BE2C (cell line): ENCODE measurements around the gene POLR2L.
A peak's percentile ranks its signal among the peaks of the same experiment; 100 is the strongest.

Experiments used
- DNase-seq: peaks from one replicate; pipeline ENCODE4 v3.0.0-alpha.2; 2020
- H3K27me3 ChIP-seq: fragments of 250-450 bp; sonication (Bioruptor Pico); 2 replicates; pipeline ENCODE4 v1.5.1; 2020; ENCODE audit warnings: mild to moderate bottlenecking
- H3K36me3 ChIP-seq: fragments of 250-450 bp; sonication (Bioruptor Pico); 2 replicates; pipeline ENCODE4 v1.5.1; 2020; ENCODE audit warnings: mild to moderate bottlenecking
- H3K4me1 ChIP-seq: fragments of 250-450 bp; sonication (Bioruptor Pico); 2 replicates; pipeline ENCODE4 v1.5.1; 2020
- H3K4me3 ChIP-seq: 2 replicates; pipeline ENCODE4 v1.5.1; 2011; ENCODE audit warnings: low read depth, low read length
- H3K9me3 ChIP-seq: fragments of 250-450 bp; sonication (Bioruptor Pico); 2 replicates; pipeline ENCODE4 v1.5.1; 2020
- CTCF ChIP-seq: IDR thresholded peaks from 2 replicates; pipeline ENCODE4 v1.5.1; 2012; ENCODE audit warnings: mild to moderate bottlenecking, low read depth, low read length

POLR2L gene

DNA sequence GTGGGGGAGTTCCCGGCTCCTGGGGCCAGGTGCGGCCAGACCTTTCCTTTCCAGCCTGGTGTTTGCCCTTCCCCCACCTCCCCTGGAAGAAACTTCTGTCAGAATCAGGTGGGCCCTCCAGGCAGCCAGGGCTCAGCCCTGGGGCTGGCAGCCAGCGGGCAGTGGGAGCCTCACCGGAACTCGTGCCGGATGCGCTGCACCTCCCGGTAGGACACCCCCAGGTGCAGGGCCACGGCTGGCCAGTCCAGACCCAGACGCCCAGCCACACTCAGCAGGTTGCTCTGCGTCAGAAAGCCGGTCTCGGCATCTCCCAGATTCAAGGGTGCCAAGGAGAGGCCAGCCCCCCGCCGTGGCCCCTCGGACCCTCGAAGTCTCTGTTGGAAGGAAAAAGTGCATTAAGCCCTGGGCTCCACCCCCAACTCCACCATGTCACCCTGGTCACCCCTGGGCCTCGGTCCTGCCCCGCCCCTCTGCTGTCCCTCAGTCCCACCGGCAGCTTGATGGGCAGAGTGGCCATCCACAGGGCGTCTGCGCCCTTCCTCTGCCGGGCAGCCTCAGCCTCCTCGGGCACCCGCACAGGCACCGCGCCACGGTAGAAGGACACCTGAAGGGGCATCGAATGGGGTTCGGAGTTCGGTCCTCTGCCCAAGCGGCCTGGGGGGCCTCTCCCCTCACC, 42.5 kb downstream of the POLR2L start:
- Histone ChIP-seq H3K4me1 (peaks cover 9% of the 10 kb centered on the region; the same call in 1 of the 2 replicates), H3K36me3 (no peaks in the 10 kb centered on the region; the same call in 1 of the 2 replicates), H3K9me3 (no peaks in the 10 kb centered on the region), H3K27me3 (no peaks in the 10 kb centered on the region), H3K4me3 (no peak overlapping the region)
- no peak for TF ChIP-seq CTCF
- no peak for DNase-seq

- Histone ChIP-seq H3K4me3 (peak within 1 kb of the TSS; percentile 77), H3K27me3 (no peaks in the 10 kb centered on the region), H3K9me3 (no peaks in the 10 kb centered on the region), H3K4me1 (peaks cover 5% of the 10 kb centered on the region; the same call in 1 of the 2 replicates), H3K36me3 (peaks cover 7% of the 10 kb centered on the region; the same call in 1 of the 2 replicates)
- TF ChIP-seq CTCF: peak; percentile 40
- peak; percentile 83 for DNase-seq
These were observed 44.1 kb downstream of the POLR2L start, which contains the start of gene SLC25A22 for GRCh38 chr11:798093-798713. SLC25A22 (minus strand) TSS chr11:798281; CDS start chr11:795006, 3,275 bp downstream.

- Histone ChIP-seq H3K36me3 (peaks cover 7% of the 10 kb centered on the region; the same call in 1 of the 2 replicates), H3K27me3 (no peaks in the 10 kb centered on the region), H3K4me3 (peak overlapping the region; percentile 77), H3K4me1 (peaks cover 5% of the 10 kb centered on the region; the same call in 1 of the 2 replicates), H3K9me3 (no peaks in the 10 kb centered on the region)
- no peak for TF ChIP-seq CTCF
- peak; percentile 73 for DNase-seq
These were observed 44.8 kb downstream of the POLR2L start for GRCh38 chr11:797296-798092.

- H3K4me1 ChIP-seq: peaks cover 5% of the 10 kb centered on the region; the same call in 1 of the 2 replicates
- H3K36me3 ChIP-seq: peaks cover 7% of the 10 kb centered on the region; the same call in 1 of the 2 replicates
- no peak for TF ChIP-seq CTCF
- peak overlapping the region; percentile 77 for H3K4me3 ChIP-seq
- H3K9me3 ChIP-seq: no peaks in the 10 kb centered on the region
- no peaks in the 10 kb centered on the region for H3K27me3 ChIP-seq
- DNase-seq: no peak
These were observed 45.6 kb downstream of the POLR2L start for GRCh38 chr11:796565-797295.

GRCh38 chr11:795634-796564, 46.4 kb downstream of the POLR2L start:
- Histone ChIP-seq H3K4me3 (peak overlapping the region; percentile 77), H3K27me3 (no peaks in the 10 kb centered on the region), H3K4me1 (peaks cover 5% of the 10 kb centered on the region; the same call in 1 of the 2 replicates), H3K36me3 (peaks cover 7% of the 10 kb centered on the region; the same call in 1 of the 2 replicates), H3K9me3 (no peaks in the 10 kb centered on the region)
- TF ChIP-seq CTCF: no peak
- DNase-seq: peak; percentile 76
